ENCODE results near the gene TTC31.

- TF ChIP-seq CTCF (IDR thresholded peaks at IDR 0.05; ENCODE audit: low read depth, low read length) (no peak; the same call in 1 of the 2 replicates), EZH2phosphoT487 (IDR thresholded peaks at IDR 0.05; ENCODE audit: low read depth) (no peak)
Measured at GRCh38 chr2:74502720-74503505, 20.0 kb downstream of the TTC31 start.

Measured in OCI-LY3 (cell line).